ENCODE data around the gene ADCY6. TPM values are rescaled to one million over a fixed set of nuclear protein-coding genes. Genes with fewer than 3 reads are reported as not detected.

The ADCY6 gene
- total and polyA plus RNA-seq, 2 donors (not counting 1 experiment from before 2014, with no cell fraction given) = 27.4 to 53.2 TPM

DNA sequence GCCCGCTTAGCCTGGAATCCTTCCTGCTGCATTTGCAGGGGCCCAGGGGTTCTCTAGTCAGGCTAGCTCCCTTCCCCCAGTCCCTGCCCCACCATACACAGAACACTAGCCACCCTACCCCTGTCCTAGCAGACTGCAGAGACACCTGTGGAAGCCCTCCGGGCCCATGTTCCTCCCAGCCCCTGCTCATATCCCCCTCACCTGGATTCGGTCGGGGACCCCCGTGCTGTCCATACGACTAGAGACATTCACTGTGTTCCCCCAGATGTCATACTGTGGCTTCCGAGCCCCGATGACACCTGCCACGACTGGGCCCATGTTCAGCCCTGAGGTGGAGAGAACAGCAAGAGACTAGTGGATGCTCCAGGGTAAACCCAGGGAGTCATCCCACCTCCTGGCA lies 20.2 kb downstream of the ADCY6 start:
- Histone ChIP-seq H2AFZ (ENCODE audit: low read length) (no peak overlapping the region), H4K20me1 (ENCODE audit: control insufficient read depth, extremely low read depth, insufficient read depth, low read length) (no peaks in the 10 kb centered on the region), H3K27me3 (ENCODE audit: control insufficient read depth, insufficient read depth, low read length) (no peaks in the 10 kb centered on the region), H3K9me3 (ENCODE audit: control insufficient read depth, insufficient read depth, low read depth, low read length) (no peaks in the 10 kb centered on the region), H3K79me2 (ENCODE audit: control insufficient read depth, insufficient read depth, low read length) (no peaks in the 10 kb centered on the region), H3K4me2 (ENCODE audit: extremely low read depth, insufficient read depth, low read length) (no peak overlapping the region), H3K9ac (ENCODE audit: insufficient read depth, low read length) (no peak overlapping the region), H3K4me1 (ENCODE audit: control insufficient read depth, extremely low read depth, insufficient read depth, low read length) (peaks cover 3% of the 10 kb centered on the region), H3K4me3 (replicated peaks in 1 of 4; ENCODE audit: control extremely low read depth in 1 of 4, insufficient read depth in 1 of 4, low read depth in 3 of 4, low read length in 4 of 4) (no peak overlapping the region), H3K36me3 (ENCODE audit: control insufficient read depth, insufficient read depth, low read length) (peaks cover 26% of the 10 kb centered on the region), H3K27ac (ENCODE audit: insufficient read depth, low read length) (no peak overlapping the region)
- DNase-seq (ENCODE audit: low read depth in 2 of 2) = no peak
- TF ChIP-seq, protein P1, sequence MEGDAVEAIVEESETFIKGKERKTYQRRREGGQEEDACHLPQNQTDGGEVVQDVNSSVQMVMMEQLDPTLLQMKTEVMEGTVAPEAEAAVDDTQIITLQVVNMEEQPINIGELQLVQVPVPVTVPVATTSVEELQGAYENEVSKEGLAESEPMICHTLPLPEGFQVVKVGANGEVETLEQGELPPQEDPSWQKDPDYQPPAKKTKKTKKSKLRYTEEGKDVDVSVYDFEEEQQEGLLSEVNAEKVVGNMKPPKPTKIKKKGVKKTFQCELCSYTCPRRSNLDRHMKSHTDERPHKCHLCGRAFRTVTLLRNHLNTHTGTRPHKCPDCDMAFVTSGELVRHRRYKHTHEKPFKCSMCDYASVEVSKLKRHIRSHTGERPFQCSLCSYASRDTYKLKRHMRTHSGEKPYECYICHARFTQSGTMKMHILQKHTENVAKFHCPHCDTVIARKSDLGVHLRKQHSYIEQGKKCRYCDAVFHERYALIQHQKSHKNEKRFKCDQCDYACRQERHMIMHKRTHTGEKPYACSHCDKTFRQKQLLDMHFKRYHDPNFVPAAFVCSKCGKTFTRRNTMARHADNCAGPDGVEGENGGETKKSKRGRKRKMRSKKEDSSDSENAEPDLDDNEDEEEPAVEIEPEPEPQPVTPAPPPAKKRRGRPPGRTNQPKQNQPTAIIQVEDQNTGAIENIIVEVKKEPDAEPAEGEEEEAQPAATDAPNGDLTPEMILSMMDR (conservative IDR thresholded peaks at IDR 0.05 in 1 of 2, IDR thresholded peaks at IDR 0.05 in 1 of 2; ENCODE audit: low read depth in 1 of 2, low read length in 2 of 2) = no peak
- TF ChIP-seq EZH2 (IDR thresholded peaks at IDR 0.05; ENCODE audit: low read length, missing control alignments) = no peak

DNA sequence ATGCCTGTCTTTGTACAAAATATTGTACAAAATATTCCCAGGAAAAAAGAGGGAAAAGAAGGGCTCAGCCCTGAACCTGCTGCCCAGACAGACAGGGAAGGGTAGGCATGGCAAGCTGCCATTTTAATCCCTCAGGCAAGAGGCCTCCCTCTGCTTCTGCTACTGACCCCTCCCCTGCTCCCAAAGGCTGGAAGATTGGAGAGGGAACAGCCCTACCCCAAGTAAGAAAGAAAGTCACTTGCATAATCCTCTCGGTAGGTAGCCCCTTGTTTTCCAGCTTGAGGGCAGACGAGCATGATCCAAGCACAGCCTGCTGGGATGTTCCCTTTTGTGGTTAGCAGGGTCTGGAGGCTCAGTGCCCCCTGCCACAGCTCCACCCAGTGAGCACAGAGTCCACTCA lies 20.7 kb downstream of the ADCY6 start:
- Histone ChIP-seq H3K27ac (ENCODE audit: insufficient read depth, low read length) (no peak overlapping the region), H3K79me2 (ENCODE audit: control insufficient read depth, insufficient read depth, low read length) (no peaks in the 10 kb centered on the region), H3K9ac (ENCODE audit: insufficient read depth, low read length) (no peak overlapping the region), H3K9me3 (ENCODE audit: control insufficient read depth, insufficient read depth, low read depth, low read length) (no peaks in the 10 kb centered on the region), H4K20me1 (ENCODE audit: control insufficient read depth, extremely low read depth, insufficient read depth, low read length) (no peaks in the 10 kb centered on the region), H2AFZ (ENCODE audit: low read length) (no peak overlapping the region), H3K4me3 (replicated peaks in 1 of 4; ENCODE audit: control extremely low read depth in 1 of 4, insufficient read depth in 1 of 4, low read depth in 3 of 4, low read length in 4 of 4) (no peak overlapping the region), H3K4me1 (ENCODE audit: control insufficient read depth, extremely low read depth, insufficient read depth, low read length) (peaks cover 3% of the 10 kb centered on the region), H3K27me3 (ENCODE audit: control insufficient read depth, insufficient read depth, low read length) (no peaks in the 10 kb centered on the region), H3K4me2 (ENCODE audit: extremely low read depth, insufficient read depth, low read length) (no peak overlapping the region), H3K36me3 (ENCODE audit: control insufficient read depth, insufficient read depth, low read length) (peaks cover 21% of the 10 kb centered on the region)
- no peak for DNase-seq (ENCODE audit: low read depth in 2 of 2)
- no peak for TF ChIP-seq EZH2 (IDR thresholded peaks at IDR 0.05; ENCODE audit: low read length, missing control alignments)
- TF ChIP-seq, protein P1 (conservative IDR thresholded peaks at IDR 0.05 in 1 of 2, IDR thresholded peaks at IDR 0.05 in 1 of 2; ENCODE audit: low read depth in 1 of 2, low read length in 2 of 2) = no peak

DNA sequence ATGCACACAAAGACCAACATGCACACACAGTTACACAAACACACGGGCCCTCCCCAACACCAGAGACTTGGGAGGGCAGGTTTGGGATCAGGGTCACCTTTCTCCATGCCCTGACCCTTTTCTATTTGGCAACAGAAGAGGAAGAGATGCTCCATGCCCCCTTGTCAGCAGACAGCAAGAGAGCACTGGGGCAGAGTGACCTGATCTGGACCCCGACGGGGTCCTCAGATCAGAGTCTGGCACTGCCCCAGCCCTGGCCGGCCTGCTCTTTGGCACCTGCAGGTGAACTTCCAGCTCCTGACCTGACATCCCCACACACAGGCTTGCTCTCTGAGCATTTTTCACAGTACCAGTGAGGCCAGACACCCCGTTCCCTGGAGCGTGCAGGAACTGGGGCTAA lies 21.4 kb downstream of the ADCY6 start:
- Histone ChIP-seq H3K9me3 (ENCODE audit: control insufficient read depth, insufficient read depth, low read depth, low read length) (no peaks in the 10 kb centered on the region), H3K27ac (ENCODE audit: insufficient read depth, low read length) (no peak overlapping the region), H3K27me3 (ENCODE audit: control insufficient read depth, insufficient read depth, low read length) (no peaks in the 10 kb centered on the region), H3K4me2 (ENCODE audit: extremely low read depth, insufficient read depth, low read length) (no peak overlapping the region), H3K9ac (ENCODE audit: insufficient read depth, low read length) (no peak overlapping the region), H3K4me1 (ENCODE audit: control insufficient read depth, extremely low read depth, insufficient read depth, low read length) (peaks cover 3% of the 10 kb centered on the region), H4K20me1 (ENCODE audit: control insufficient read depth, extremely low read depth, insufficient read depth, low read length) (no peaks in the 10 kb centered on the region), H2AFZ (ENCODE audit: low read length) (no peak overlapping the region), H3K79me2 (ENCODE audit: control insufficient read depth, insufficient read depth, low read length) (no peaks in the 10 kb centered on the region), H3K36me3 (ENCODE audit: control insufficient read depth, insufficient read depth, low read length) (peaks cover 21% of the 10 kb centered on the region), H3K4me3 (replicated peaks in 1 of 4; ENCODE audit: control extremely low read depth in 1 of 4, insufficient read depth in 1 of 4, low read depth in 3 of 4, low read length in 4 of 4) (no peak overlapping the region)
- no peak for TF ChIP-seq EZH2 (IDR thresholded peaks at IDR 0.05; ENCODE audit: low read length, missing control alignments)
- TF ChIP-seq, protein P1 (conservative IDR thresholded peaks at IDR 0.05 in 1 of 2, IDR thresholded peaks at IDR 0.05 in 1 of 2; ENCODE audit: low read depth in 1 of 2, low read length in 2 of 2) = no peak
- DNase-seq (ENCODE audit: low read depth in 2 of 2) = no peak
